ENCODE data around the gene MRPS18B.
"Not testable (repeated sequence)": the region's sequence is repeated elsewhere in the genome, so short reads cannot be mapped to it uniquely, and the experiment has no call there.

Gene MRPS18B

GRCh38 chr6:30590509-30590908, 27.1 kb upstream of the MRPS18B start:
- no peaks in the 10 kb centered on the region for H3K9me3 ChIP-seq (ENCODE audit: control insufficient read depth, low read length)
- H3K36me3 ChIP-seq (ENCODE audit: control insufficient read depth, insufficient read depth, low read length, severe bottlenecking): peaks cover 79% of the 10 kb centered on the region
- H3K27me3 ChIP-seq (replicated peaks; ENCODE audit: control insufficient read depth, insufficient read depth, low read length): no peaks in the 10 kb centered on the region
- H3K9ac ChIP-seq (ENCODE audit: low read length): peak overlapping the region; percentile 36
- no peak overlapping the region for H3K4me3 ChIP-seq (ENCODE audit: low read length)
- H3K4me1 ChIP-seq (ENCODE audit: control insufficient read depth, insufficient read depth, low read length): peaks cover 24% of the 10 kb centered on the region
- DNase-seq (ENCODE audit: low read depth): no peak

- no peaks in the 10 kb centered on the region for H3K9me3 ChIP-seq (ENCODE audit: control insufficient read depth, low read length)
- peaks cover 24% of the 10 kb centered on the region for H3K4me1 ChIP-seq (ENCODE audit: control insufficient read depth, insufficient read depth, low read length)
- no peaks in the 10 kb centered on the region for H3K27me3 ChIP-seq (replicated peaks; ENCODE audit: control insufficient read depth, insufficient read depth, low read length)
- no peak overlapping the region for H3K4me3 ChIP-seq (ENCODE audit: low read length)
- peak; percentile 65 for DNase-seq (ENCODE audit: low read depth)
- peak overlapping the region; percentile 36 for H3K9ac ChIP-seq (ENCODE audit: low read length)
- peaks cover 74% of the 10 kb centered on the region for H3K36me3 ChIP-seq (ENCODE audit: control insufficient read depth, insufficient read depth, low read length, severe bottlenecking)
Measured at GRCh38 chr6:30591008-30591407, 26.6 kb upstream of the MRPS18B start.

- Histone ChIP-seq H3K4me3 (ENCODE audit: low read length) (no peak overlapping the region), H3K36me3 (ENCODE audit: control insufficient read depth, insufficient read depth, low read length, severe bottlenecking) (peaks cover 61% of the 10 kb centered on the region), H3K9me3 (ENCODE audit: control insufficient read depth, low read length) (no peaks in the 10 kb centered on the region), H3K27me3 (replicated peaks; ENCODE audit: control insufficient read depth, insufficient read depth, low read length) (no peaks in the 10 kb centered on the region), H3K4me1 (ENCODE audit: control insufficient read depth, insufficient read depth, low read length) (peaks cover 24% of the 10 kb centered on the region), H3K9ac (ENCODE audit: low read length) (no peak overlapping the region)
- DNase-seq (ENCODE audit: low read depth): no peak
Measured at GRCh38 chr6:30592287-30592686, 25.4 kb upstream of the MRPS18B start.

GRCh38 chr6:30597315-30598144, 20.1 kb upstream of the MRPS18B start:
- H3K4me3 ChIP-seq (ENCODE audit: low read length); H3K9me3 ChIP-seq (ENCODE audit: control insufficient read depth, low read length); H3K4me1 ChIP-seq (ENCODE audit: control insufficient read depth, insufficient read depth, low read length); H3K27me3 ChIP-seq (replicated peaks; ENCODE audit: control insufficient read depth, insufficient read depth, low read length): not testable (repeated sequence)
- Histone ChIP-seq H3K9ac (ENCODE audit: low read length) (peak overlapping the region; percentile 30), H3K36me3 (ENCODE audit: control insufficient read depth, insufficient read depth, low read length, severe bottlenecking) (peaks cover 40% of the 10 kb centered on the region)
- DNase-seq (ENCODE audit: low read depth): peak; percentile 91

- DNase-seq (ENCODE audit: low read depth): no peak
- Histone ChIP-seq H3K4me1 (ENCODE audit: control insufficient read depth, insufficient read depth, low read length) (no peaks in the 10 kb centered on the region), H3K9ac (ENCODE audit: low read length) (no peak overlapping the region), H3K36me3 (ENCODE audit: control insufficient read depth, insufficient read depth, low read length, severe bottlenecking) (peaks cover 50% of the 10 kb centered on the region), H3K4me3 (ENCODE audit: low read length) (no peak overlapping the region), H3K27me3 (replicated peaks; ENCODE audit: control insufficient read depth, insufficient read depth, low read length) (no peaks in the 10 kb centered on the region), H3K9me3 (ENCODE audit: control insufficient read depth, low read length) (no peaks in the 10 kb centered on the region)
Measured at GRCh38 chr6:30598912-30599624, 18.6 kb upstream of the MRPS18B start.

GRCh38 chr6:30599625-30600324, 17.9 kb upstream of the MRPS18B start:
- no peaks in the 10 kb centered on the region for H3K9me3 ChIP-seq (ENCODE audit: control insufficient read depth, low read length)
- DNase-seq (ENCODE audit: low read depth): no peak
- H3K36me3 ChIP-seq (ENCODE audit: control insufficient read depth, insufficient read depth, low read length, severe bottlenecking): peaks cover 50% of the 10 kb centered on the region
- no peak overlapping the region for H3K4me3 ChIP-seq (ENCODE audit: low read length)
- no peaks in the 10 kb centered on the region for H3K27me3 ChIP-seq (replicated peaks; ENCODE audit: control insufficient read depth, insufficient read depth, low read length)
- H3K4me1 ChIP-seq (ENCODE audit: control insufficient read depth, insufficient read depth, low read length): no peaks in the 10 kb centered on the region
- H3K9ac ChIP-seq (ENCODE audit: low read length): no peak overlapping the region

GRCh38 chr6:30600451-30600961, 17.1 kb upstream of the MRPS18B start:
- H3K27me3 ChIP-seq (replicated peaks; ENCODE audit: control insufficient read depth, insufficient read depth, low read length): no peaks in the 10 kb centered on the region
- no peak overlapping the region for H3K4me3 ChIP-seq (ENCODE audit: low read length)
- no peak overlapping the region for H3K9ac ChIP-seq (ENCODE audit: low read length)
- H3K9me3 ChIP-seq (ENCODE audit: control insufficient read depth, low read length): no peaks in the 10 kb centered on the region
- peaks cover 55% of the 10 kb centered on the region for H3K36me3 ChIP-seq (ENCODE audit: control insufficient read depth, insufficient read depth, low read length, severe bottlenecking)
- DNase-seq (ENCODE audit: low read depth): no peak
- no peaks in the 10 kb centered on the region for H3K4me1 ChIP-seq (ENCODE audit: control insufficient read depth, insufficient read depth, low read length)

- DNase-seq (ENCODE audit: low read depth): no peak
- peaks cover under 1% of the 10 kb centered on the region for H3K4me1 ChIP-seq (ENCODE audit: control insufficient read depth, insufficient read depth, low read length)
- peaks cover 63% of the 10 kb centered on the region for H3K36me3 ChIP-seq (ENCODE audit: control insufficient read depth, insufficient read depth, low read length, severe bottlenecking)
Measured at GRCh38 chr6:30601436-30601814, 16.2 kb upstream of the MRPS18B start.

GRCh38 chr6:30601815-30602641, 15.6 kb upstream of the MRPS18B start:
- no peak for DNase-seq (ENCODE audit: low read depth)
- Histone ChIP-seq H3K36me3 (ENCODE audit: control insufficient read depth, insufficient read depth, low read length, severe bottlenecking) (peaks cover 69% of the 10 kb centered on the region), H3K4me3 (ENCODE audit: low read length) (no peak overlapping the region), H3K27me3 (replicated peaks; ENCODE audit: control insufficient read depth, insufficient read depth, low read length) (no peaks in the 10 kb centered on the region), H3K9ac (ENCODE audit: low read length) (no peak overlapping the region), H3K9me3 (ENCODE audit: control insufficient read depth, low read length) (no peaks in the 10 kb centered on the region), H3K4me1 (ENCODE audit: control insufficient read depth, insufficient read depth, low read length) (peaks cover 6% of the 10 kb centered on the region)

More at GRCh38 chr6:30601436-30601814, 16.2 kb upstream of the MRPS18B start:
- H3K27me3 ChIP-seq (replicated peaks; ENCODE audit: control insufficient read depth, insufficient read depth, low read length): no peaks in the 10 kb centered on the region
- no peaks in the 10 kb centered on the region for H3K9me3 ChIP-seq (ENCODE audit: control insufficient read depth, low read length)
- H3K9ac ChIP-seq (ENCODE audit: low read length): no peak overlapping the region
- no peak overlapping the region for H3K4me3 ChIP-seq (ENCODE audit: low read length)

GRCh38 chr6:30603961-30604360, 13.7 kb upstream of the MRPS18B start:
- Histone ChIP-seq H3K9ac (ENCODE audit: low read length) (no peak overlapping the region), H3K9me3 (ENCODE audit: control insufficient read depth, low read length) (no peaks in the 10 kb centered on the region), H3K36me3 (ENCODE audit: control insufficient read depth, insufficient read depth, low read length, severe bottlenecking) (peaks cover 87% of the 10 kb centered on the region), H3K4me3 (ENCODE audit: low read length) (no peak overlapping the region), H3K4me1 (ENCODE audit: control insufficient read depth, insufficient read depth, low read length) (peaks cover 16% of the 10 kb centered on the region), H3K27me3 (replicated peaks; ENCODE audit: control insufficient read depth, insufficient read depth, low read length) (no peaks in the 10 kb centered on the region)
- no peak for DNase-seq (ENCODE audit: low read depth)
